H1 (cell line): Measurements from ENCODE around the gene ISM1. TPM values are rescaled to one million over a fixed set of nuclear protein-coding genes. Genes with fewer than 3 reads are reported as not detected.

Experiments
- CTCF ChIA-PET: fragments of 300-600 bp; sonication (Branson Sonifier 250); formaldehyde crosslinking; loops from one replicate; lab custom pipeline; 2021; ENCODE audit not compliant: partially characterized antibody; lab: Charles Lee
- POLR2A ChIA-PET: fragments of 300-600 bp; sonication (Branson Sonifier 250); formaldehyde crosslinking; loops from one replicate; lab custom pipeline; 2021; ENCODE audit warnings: inconsistent platforms; ENCODE audit not compliant: partially characterized antibody; lab: Charles Lee
- DNase-seq, 2 experiments: peaks; one replicate each; pipeline versions ENCODE4 v3.0.0 to v3.0.0-alpha.2; 2010 to 2022; ENCODE audit warnings: low spot score in 2 of 2, low read depth in 1 of 2, mixed read lengths in 1 of 2
- FAIRE-seq: peaks from 2 replicates; lab custom pipeline; 2011; peaks lifted over from hg19 to GRCh38; lab: Jason Lieb, UNC
- H2AFZ ChIP-seq: 2 replicates; pipeline ENCODE4 v1.8.1; 2012; ENCODE audit warnings: low read length, inconsistent platforms
- H2AK5ac ChIP-seq: 2 replicates; pipeline ENCODE4 v1.6.1; 2013; ENCODE audit warnings: low read depth, low read length
- H2BK120ac ChIP-seq: replicated peaks from 2 replicates; pipeline ENCODE3; 2013; ENCODE audit warnings: low read depth, low read length, inconsistent platforms
- H2BK12ac ChIP-seq: 2 replicates; pipeline ENCODE4 v1.6.1; 2013; ENCODE audit warnings: low read depth, low read length
- H2BK15ac ChIP-seq: 2 replicates; pipeline ENCODE4 v1.6.1; 2013; ENCODE audit warnings: low read length
- H2BK20ac ChIP-seq: 2 replicates; pipeline ENCODE4 v1.6.1; 2013; ENCODE audit warnings: low read length
- H2BK5ac ChIP-seq: 2 replicates; pipeline ENCODE4 v1.6.1; 2013; ENCODE audit warnings: low read depth, low read length
- H3K14ac ChIP-seq: 2 replicates; pipeline ENCODE4 v1.6.1; 2013; ENCODE audit warnings: inconsistent platforms; ENCODE audit not compliant: insufficient read length
- H3K18ac ChIP-seq: 2 replicates; pipeline ENCODE4 v1.6.1; 2013; ENCODE audit warnings: low read length; ENCODE audit errors: extremely low read depth
- H3K23ac ChIP-seq: 2 replicates; pipeline ENCODE4 v1.6.1; 2013; ENCODE audit warnings: inconsistent platforms; ENCODE audit not compliant: insufficient read length
- H3K23me2 ChIP-seq: 2 replicates; pipeline ENCODE4 v1.6.1; 2013; ENCODE audit warnings: low read depth, low read length
- H3K27ac ChIP-seq: 2 replicates; pipeline ENCODE4 v1.6.1; 2011; ENCODE audit warnings: low read depth, low read length, inconsistent platforms
- H3K27me3 ChIP-seq, 4 experiments: replicated peaks in 1 of 4; 1 replicate in 1 of 4; 2 replicates in 3 of 4; pipeline versions ENCODE4 v1.6.1 to v1.8.1; 2011 to 2013; ENCODE audit warnings: low read length in 3 of 4, mild to moderate bottlenecking in 3 of 4, inconsistent platforms in 2 of 4, mixed read lengths in 2 of 4, moderate library complexity in 1 of 4; ENCODE audit not compliant: control insufficient read depth in 3 of 4, insufficient read depth in 3 of 4; ENCODE audit errors: extremely low read depth in 1 of 4
- H3K36me3 ChIP-seq, 4 experiments: 2 replicates each; pipeline versions ENCODE4 v1.6.1 to v1.8.1; 2011 to 2013; ENCODE audit warnings: mild to moderate bottlenecking in 4 of 4, low read length in 3 of 4, moderate library complexity in 2 of 4, control low read depth in 1 of 4, inconsistent platforms in 1 of 4; ENCODE audit not compliant: insufficient read depth in 4 of 4, control insufficient read depth in 2 of 4
- H3K4ac ChIP-seq: replicated peaks from 2 replicates; pipeline ENCODE3; 2013; ENCODE audit warnings: low read length, low read depth, mixed read lengths, inconsistent platforms; ENCODE audit not compliant: insufficient read length
- H3K4me1 ChIP-seq, 4 experiments: replicated peaks in 1 of 4; 1 replicate in 1 of 4; 2 replicates in 3 of 4; pipeline versions ENCODE4 v1.6.1 to v1.8.1; 2011 to 2013; ENCODE audit warnings: low read length in 3 of 4, inconsistent platforms in 2 of 4, mixed read lengths in 1 of 4; ENCODE audit not compliant: insufficient read depth in 4 of 4, control insufficient read depth in 3 of 4
- H3K4me2 ChIP-seq, 2 experiments: 2 replicates each; pipeline versions ENCODE4 v1.6.1 to v1.8.1; 2011 to 2013; ENCODE audit warnings: low read depth in 2 of 2, low read length in 2 of 2, control low read depth in 1 of 2, inconsistent platforms in 1 of 2, mild to moderate bottlenecking in 1 of 2; ENCODE audit not compliant: insufficient read depth in 1 of 2
- H3K4me3 ChIP-seq, 4 experiments: fragments of 200-600, 300-600 bp in 1 of 4; sonication (generic), shearing (Covaris generic), sonication (Bioruptor Twin) in 1 of 4; 2 replicates each; pipeline versions ENCODE4 v1.5.1 to v1.8.1; 2011 to 2016; ENCODE audit warnings: low read length in 4 of 4, low read depth in 3 of 4, control low read depth in 2 of 4, inconsistent platforms in 2 of 4, mild to moderate bottlenecking in 2 of 4, mixed read lengths in 1 of 4, moderate library complexity in 1 of 4; ENCODE audit not compliant: insufficient read depth in 2 of 4; ENCODE audit errors: extremely low read depth in 1 of 4
- H3K56ac ChIP-seq: replicated peaks from 2 replicates; pipeline ENCODE3; 2013; ENCODE audit warnings: low read depth, mild to moderate bottlenecking, mixed read lengths, low read length, inconsistent platforms; ENCODE audit not compliant: insufficient read length
- H3K79me1 ChIP-seq: 2 replicates; pipeline ENCODE4 v1.6.1; 2013; ENCODE audit warnings: low read depth, low read length, control low read depth
- H3K79me2 ChIP-seq, 2 experiments: 2 replicates each; pipeline versions ENCODE4 v1.6.1 to v1.8.1; 2012 to 2013; ENCODE audit warnings: low read length in 2 of 2, mild to moderate bottlenecking in 2 of 2, inconsistent platforms in 1 of 2; ENCODE audit not compliant: insufficient read depth in 2 of 2, control insufficient read depth in 1 of 2
- H3K9ac ChIP-seq, 4 experiments: replicated peaks in 1 of 4; 1 replicate in 1 of 4; 2 replicates in 3 of 4; pipeline versions ENCODE4 v1.6.1 to v1.8.1; 2011 to 2013; ENCODE audit warnings: low read depth in 3 of 4, low read length in 3 of 4, control low read depth in 2 of 4, mild to moderate bottlenecking in 2 of 4, moderate library complexity in 2 of 4, inconsistent platforms in 1 of 4; ENCODE audit errors: extremely low read depth in 1 of 4
- H3K9me3 ChIP-seq, 2 experiments: 2 replicates each; pipeline versions ENCODE4 v1.6.1 to v1.8.1; 2012 to 2013; ENCODE audit warnings: mild to moderate bottlenecking in 2 of 2, moderate library complexity in 2 of 2, control low read depth in 1 of 2, inconsistent platforms in 1 of 2, low read depth in 1 of 2, low read length in 1 of 2, mixed read lengths in 1 of 2; ENCODE audit not compliant: insufficient read depth in 2 of 2
- H4K20me1 ChIP-seq, 2 experiments: replicated peaks in 1 of 2; 2 replicates each; pipeline versions ENCODE3 to v1.8.1; 2011 to 2013; ENCODE audit warnings: inconsistent platforms in 2 of 2, low read length in 2 of 2, mild to moderate bottlenecking in 1 of 2; ENCODE audit not compliant: insufficient read depth in 2 of 2, control insufficient read depth in 1 of 2
- H4K5ac ChIP-seq: 2 replicates; pipeline ENCODE4 v1.6.1; 2013; ENCODE audit warnings: low read length, low read depth, mixed read lengths, inconsistent platforms; ENCODE audit not compliant: insufficient read length
- H4K8ac ChIP-seq: 2 replicates; pipeline ENCODE4 v1.8.0; 2013; ENCODE audit warnings: mild to moderate bottlenecking, moderate library complexity, low read length, inconsistent platforms; ENCODE audit not compliant: insufficient read depth; ENCODE audit errors: extremely low read depth
- H4K91ac ChIP-seq: replicated peaks from 2 replicates; pipeline ENCODE3; 2013; ENCODE audit warnings: low read length, mixed read lengths, inconsistent platforms; ENCODE audit not compliant: insufficient read length
- CTBP2 ChIP-seq: IDR thresholded peaks from 2 replicates; pipeline ENCODE4 v1.7.0; 2011; ENCODE audit warnings: borderline replicate concordance, mild to moderate bottlenecking, moderate library complexity, mixed read lengths, low read length; ENCODE audit not compliant: insufficient read depth, insufficient read length
- CTCF ChIP-seq, 3 experiments: IDR thresholded peaks; 1 replicate in 2 of 3; 2 replicates in 1 of 3; pipeline versions ENCODE4 v1.5.1 to v1.6.1; 2011; ENCODE audit warnings: low read length in 3 of 3, mild to moderate bottlenecking in 3 of 3, inconsistent platforms in 2 of 3, low read depth in 1 of 3, moderate library complexity in 1 of 3; ENCODE audit not compliant: insufficient read depth in 1 of 3; ENCODE audit errors: control extremely low read depth in 1 of 3
- E2F6 ChIP-seq: IDR thresholded peaks from 2 replicates; pipeline ENCODE4 v1.6.1; 2012; ENCODE audit warnings: inconsistent platforms
- GABPA ChIP-seq: IDR thresholded peaks from 2 replicates; pipeline ENCODE4 v1.6.1; 2011; ENCODE audit warnings: mild to moderate bottlenecking, low read length, moderate library complexity, borderline replicate concordance; ENCODE audit not compliant: insufficient read depth
- KDM1A ChIP-seq: fragments of 200-600, 300-600 bp; sonication (generic); IDR thresholded peaks from 2 replicates; pipeline ENCODE4 v1.7.1; 2016; ENCODE audit warnings: mild to moderate bottlenecking, low read length, borderline replicate concordance
- RBBP5 ChIP-seq: IDR thresholded peaks from 2 replicates; pipeline ENCODE4 v1.7.1; 2012; ENCODE audit warnings: low read depth, mild to moderate bottlenecking, inconsistent platforms, low read length, moderate library complexity, borderline replicate concordance
- RXRA ChIP-seq: IDR thresholded peaks from 2 replicates; pipeline ENCODE4 v1.6.1; 2011; ENCODE audit warnings: low read depth, mild to moderate bottlenecking, low read length, moderate library complexity; ENCODE audit not compliant: insufficient read depth
- SRF ChIP-seq: IDR thresholded peaks from 2 replicates; pipeline ENCODE4 v1.6.1; 2011; ENCODE audit warnings: mild to moderate bottlenecking, low read depth, low read length, moderate library complexity
- ZNF274 ChIP-seq: IDR thresholded peaks from 2 replicates; pipeline ENCODE4 v1.7.0; 2012; ENCODE audit warnings: low read length, borderline replicate concordance; ENCODE audit errors: extremely low read depth
- WGBS, 2 experiments: shearing (Covaris generic) in 1 of 2; methylation state at CpG; one replicate each; pipeline versions ENCODE4 v1.1.6 to v1.1.7; 2013 to 2015; ENCODE audit warnings: low lambda C conversion rate in 2 of 2, mixed read lengths in 2 of 2, inconsistent platforms in 1 of 2, low coverage in 1 of 2, missing lambda C conversion rate in 1 of 2; ENCODE audit not compliant: insufficient replicate concordance in 2 of 2, insufficient coverage in 1 of 2, insufficient read length in 1 of 2; ENCODE audit errors: extremely low coverage in 1 of 2, missing lambda C conversion rate in 1 of 2; 5-methylcytosine and 5-hydroxymethylcytosine counted together
- polyA plus RNA-seq, 7 experiments: library from polyadenylated mRNA; depleted of rRNA in 3 of 7; stranded (reverse) in 5 of 7; unstranded in 2 of 7; fragments of >200 nt in 5 of 7; fragments of 200-250 nt in 2 of 7; gene quantifications; 1 replicate in 5 of 7; 2 replicates in 1 of 7; 4 replicates in 1 of 7; pipeline versions ENCODE4 v1.2.1 to v1.2.3, GENCODE V29; 2011 to 2013; ENCODE audit warnings: missing spikeins in 2 of 7, mixed read lengths in 2 of 7
- total RNA-seq: library from RNA; stranded (reverse); fragmentation: NEBNext Ultra II Directional; extraction: Animal tissue kit (Norgen Biotek cat#: 25700); gene quantifications from 2 replicates; pipeline ENCODE4 v1.2.1, GENCODE V29; 2021
- TF ChIP-seq, protein P1 (sequence below): IDR thresholded peaks from 2 replicates; pipeline ENCODE4 v1.6.1; 2011; ENCODE audit warnings: low read depth, mild to moderate bottlenecking, low read length; ENCODE audit not compliant: insufficient read depth

The ISM1 gene
- total and polyA plus RNA-seq, 2 of the 8 experiments (the other 6 are each of a cell fraction or from before 2014, with no cell fraction given): 0.62 to 0.97 TPM

DNA sequence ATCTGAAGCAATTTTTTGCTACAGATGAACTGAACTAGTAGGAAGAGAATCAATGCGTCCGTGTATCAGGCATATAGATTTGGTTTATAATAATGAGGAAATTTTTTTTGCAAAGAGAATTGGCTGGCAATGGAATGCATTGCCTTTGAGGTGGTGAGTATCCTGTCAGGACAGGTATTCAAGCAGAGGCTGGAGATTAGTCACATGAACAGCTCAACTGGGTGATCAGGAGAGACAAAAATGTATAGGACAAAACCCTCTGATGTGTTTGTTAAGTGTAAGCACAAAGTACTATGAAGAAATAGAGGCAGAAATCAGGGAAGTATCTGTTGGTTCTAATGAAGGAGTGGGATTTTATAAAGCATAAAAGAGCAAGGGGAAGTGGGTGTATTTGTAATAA lies 80.5 kb downstream of the ISM1 start:
- Histone ChIP-seq H3K4ac (no peak overlapping the region), H4K8ac (no peak overlapping the region), H3K9ac (no peak overlapping the region), H3K36me3 (no peaks in the 10 kb centered on the region), H3K23me2 (no peaks in the 10 kb centered on the region), H2BK5ac (no peak overlapping the region), H2BK15ac (no peak overlapping the region), H3K23ac (no peak overlapping the region), H3K4me3 (no peak overlapping the region), H3K27ac (no peak overlapping the region), H2AK5ac (no peak overlapping the region), H2AFZ (no peak overlapping the region), H3K14ac (no peak overlapping the region), H3K56ac (no peak overlapping the region), H4K5ac (no peak overlapping the region), H2BK120ac (no peak overlapping the region), H3K4me1 (no peaks in the 10 kb centered on the region), H3K9me3 (no peaks in the 10 kb centered on the region), H3K18ac (no peak overlapping the region), H4K20me1 (no peaks in the 10 kb centered on the region), H3K79me2 (no peaks in the 10 kb centered on the region), H2BK20ac (no peak overlapping the region), H3K4me2 (no peak overlapping the region), H3K79me1 (no peaks in the 10 kb centered on the region), H4K91ac (no peak overlapping the region), H2BK12ac (no peak overlapping the region), H3K27me3 (no peaks in the 10 kb centered on the region)
- FAIRE-seq: no peak
- 98% methylated on average over 2 of the region's 2 CpGs; no CpG with 5 or more reads in 1 of the 2 experiments for WGBS, 2 experiments
- CTCF ChIA-PET: interaction anchor here (0.6 to 3.8 kb wide), 39 partner anchors 8 to 474 kb away, joined by 3 to 43 read pairs (median 6); no protein-coding TSS in a partner anchor
- DNase-seq: no peak
- POLR2A ChIA-PET: no interaction called here
- no peak for TF ChIP-seq KDM1A
- TF ChIP-seq RBBP5: no peak
- TF ChIP-seq CTCF (IDR thresholded peaks at IDR 0.05; ENCODE audit: control extremely low read depth in 1 of 3, insufficient read depth in 1 of 3, low read depth in 1 of 3, low read length in 3 of 3): no peak
- TF ChIP-seq, protein P1, sequence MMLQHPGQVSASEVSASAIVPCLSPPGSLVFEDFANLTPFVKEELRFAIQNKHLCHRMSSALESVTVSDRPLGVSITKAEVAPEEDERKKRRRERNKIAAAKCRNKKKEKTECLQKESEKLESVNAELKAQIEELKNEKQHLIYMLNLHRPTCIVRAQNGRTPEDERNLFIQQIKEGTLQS: no peak
- no peak for TF ChIP-seq CTBP2
- no peak for TF ChIP-seq ZNF274
- TF ChIP-seq E2F6: no peak
- TF ChIP-seq RXRA: no peak
- TF ChIP-seq GABPA: no peak
- no peak for TF ChIP-seq SRF
